CD4-positive, alpha-beta T cell treated with Interferon gamma for 1 hour (primary cell): ENCODE data around the gene RASSF9.

Experiments used
- DNase-seq: peaks from one replicate; pipeline ENCODE4 v3.0.0-alpha.2; 2020

Gene RASSF9

DNA sequence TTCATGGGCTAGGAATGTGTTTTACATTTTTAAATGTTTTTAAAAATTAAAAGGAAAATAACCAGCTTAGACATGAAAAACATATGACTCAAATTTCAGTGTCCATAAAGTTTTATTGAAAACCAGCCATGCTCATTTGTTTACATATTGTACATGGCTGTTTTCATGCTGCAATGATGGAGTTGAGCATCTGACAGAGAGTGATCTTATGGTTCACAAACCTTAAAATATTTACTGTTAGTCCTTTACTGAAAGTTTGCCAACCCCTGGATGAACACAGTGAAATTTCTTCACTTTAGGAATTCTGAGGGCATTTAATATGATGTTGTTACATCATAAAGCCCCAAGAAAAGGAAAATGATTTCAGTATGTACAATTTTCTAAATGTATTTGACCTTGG, 16.1 kb downstream of the RASSF9 start:
- DNase-seq, result no peak

GRCh38 chr12:85814741-85815140, 21.5 kb downstream of the RASSF9 start:
- no peak for DNase-seq

DNA sequence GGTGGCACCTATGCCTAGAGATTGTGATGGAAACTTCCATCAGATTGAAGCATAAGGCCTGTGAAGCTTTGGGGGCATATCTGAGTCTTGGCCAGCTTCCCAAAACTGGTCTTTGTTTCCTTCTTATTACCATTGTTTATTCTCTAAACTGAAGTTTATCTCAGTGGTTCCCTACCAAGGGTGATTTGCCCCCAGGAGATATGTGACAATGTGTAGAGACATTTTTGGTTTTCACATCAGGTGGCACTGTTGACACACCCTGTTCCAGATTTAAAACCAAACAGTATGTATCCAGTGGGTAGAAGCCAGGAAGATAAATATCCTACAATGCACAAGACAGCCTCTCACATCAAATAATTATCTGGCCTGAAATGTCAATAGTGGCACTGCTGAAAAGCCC, 22.1 kb downstream of the RASSF9 start:
- no peak for DNase-seq

DNA sequence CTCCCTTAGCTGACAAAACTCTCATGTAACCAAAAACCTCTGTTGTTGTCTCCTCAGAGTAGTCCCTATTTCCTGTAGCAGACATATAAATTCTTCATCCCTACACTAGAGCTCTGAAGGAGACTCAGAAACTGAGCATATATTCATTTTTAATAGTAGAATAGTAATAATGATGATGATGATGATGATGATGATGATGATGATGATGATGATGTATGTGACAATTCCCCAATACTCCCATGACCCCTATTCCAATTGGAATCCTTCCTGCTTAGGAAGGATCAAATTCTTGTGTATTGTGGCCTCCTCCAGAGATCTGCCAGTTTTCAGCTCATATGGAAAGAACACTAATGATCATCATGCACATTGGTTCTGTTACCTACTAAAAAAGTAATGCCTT, 26.7 kb downstream of the RASSF9 start:
- DNase-seq, result no peak

GRCh38 chr12:85807730-85808129, 28.5 kb downstream of the RASSF9 start:
- DNase-seq, result no peak

- DNase-seq, result no peak
Measured at GRCh38 chr12:85805654-85806053, 30.6 kb downstream of the RASSF9 start.

DNA sequence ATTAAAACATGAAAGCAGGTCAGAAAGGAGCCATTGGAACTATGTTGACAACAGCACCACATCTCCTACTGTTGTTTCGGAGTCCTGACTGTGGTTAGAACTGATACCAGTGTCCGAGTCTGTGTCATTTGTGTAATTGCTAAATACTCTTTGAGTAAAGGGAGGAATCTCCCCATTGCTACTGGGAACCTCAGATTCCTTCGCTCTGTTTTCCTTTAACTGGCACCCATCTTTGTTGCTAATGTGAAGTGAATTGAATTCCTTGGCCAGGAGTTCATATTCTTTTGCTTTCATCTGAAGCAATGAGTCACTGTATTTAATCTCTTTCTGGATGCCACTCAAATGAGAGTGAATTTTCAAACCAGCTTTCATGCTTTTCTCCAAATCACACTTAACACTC, 31.5 kb downstream of the RASSF9 start:
- no peak for DNase-seq

- no peak for DNase-seq
Measured at GRCh38 chr12:85803923-85804322, 32.3 kb downstream of the RASSF9 start.

DNA sequence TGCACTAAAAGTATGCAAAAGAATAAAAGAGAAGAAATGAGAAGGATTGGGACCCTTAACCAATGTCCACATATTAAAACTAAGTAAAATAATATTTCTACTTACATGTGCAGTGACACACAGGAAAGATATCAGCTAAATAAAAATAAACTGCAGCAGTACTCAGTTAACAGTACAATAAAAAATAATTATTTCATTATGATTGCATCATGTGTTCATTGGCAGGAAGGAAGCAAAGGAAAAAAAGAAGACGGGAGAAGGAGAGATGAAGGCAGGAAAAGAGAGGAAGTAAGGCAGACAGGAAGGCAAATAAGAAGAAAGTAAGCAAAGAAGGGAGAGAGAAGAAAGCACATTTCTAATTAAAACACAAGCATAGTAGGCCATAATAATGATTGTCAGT, 33.0 kb downstream of the RASSF9 start:
- DNase-seq, result no peak

DNA sequence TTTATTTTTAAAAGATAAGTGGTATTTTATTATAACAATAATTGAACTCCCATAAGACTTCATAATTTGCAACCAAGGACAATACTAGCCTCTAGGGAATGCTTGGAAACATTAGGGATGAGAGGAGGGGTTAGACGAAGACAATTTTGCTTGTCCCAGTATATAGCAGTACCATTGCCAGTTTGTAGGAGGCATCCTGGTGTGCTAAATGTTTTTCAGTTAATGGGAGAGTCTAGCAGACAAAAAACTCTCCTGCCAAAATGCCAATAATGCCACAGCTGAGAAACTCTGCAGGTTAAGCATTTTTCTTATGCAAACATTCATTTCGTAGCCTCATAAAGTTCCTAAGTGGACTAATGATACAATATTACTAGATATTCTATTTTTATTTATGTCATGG, 38.1 kb downstream of the RASSF9 start:
- no peak for DNase-seq

DNA sequence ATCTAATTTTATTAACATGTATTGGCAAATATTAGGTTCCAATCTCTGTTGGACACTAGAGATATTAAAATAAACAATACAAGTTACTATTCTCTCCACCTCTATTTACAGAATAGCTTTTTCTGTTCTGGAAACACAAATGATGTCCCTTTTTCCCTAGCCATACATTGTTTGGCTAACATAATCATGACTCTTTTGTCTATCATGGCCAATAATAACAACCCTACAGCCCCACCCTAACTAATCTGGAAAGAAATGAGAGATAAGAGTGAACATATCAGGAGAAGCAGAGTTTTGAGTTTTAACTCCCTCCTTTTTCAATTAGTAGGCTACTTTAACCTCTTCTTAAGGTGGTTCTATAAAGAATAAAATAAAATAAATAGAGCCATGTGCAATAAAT, 40.2 kb downstream of the RASSF9 start:
- DNase-seq, result no peak

GRCh38 chr12:85794531-85794930, 41.7 kb downstream of the RASSF9 start:
- no peak for DNase-seq

DNA sequence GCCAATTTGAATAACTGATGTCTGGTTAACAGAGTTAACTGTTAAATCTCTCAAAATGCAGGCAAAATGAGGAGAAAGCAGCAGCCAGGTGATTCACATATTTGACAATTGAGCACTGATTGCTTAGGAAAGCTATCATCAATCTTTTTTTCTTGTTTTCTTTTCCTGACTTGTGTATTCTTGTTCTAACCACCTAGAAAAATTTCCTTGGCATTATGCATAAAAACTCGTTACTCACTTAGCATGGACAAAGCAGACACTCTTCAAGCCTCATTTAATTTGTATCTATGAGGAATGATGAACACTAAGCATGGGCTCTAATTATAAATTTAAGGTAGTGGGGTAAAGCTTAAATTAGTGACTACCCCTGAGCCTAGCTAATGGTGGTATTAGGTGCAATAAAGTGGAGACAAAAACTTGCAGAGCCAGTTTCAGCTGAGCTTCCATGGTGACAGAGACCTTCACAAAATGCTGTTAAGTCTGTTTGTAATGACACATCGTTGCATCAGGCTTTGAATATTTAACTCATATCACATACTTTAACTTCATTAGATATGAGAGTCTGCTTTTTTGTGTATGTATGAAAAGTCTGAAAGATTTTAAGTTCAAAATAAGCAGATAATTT, 52.0 kb downstream of the RASSF9 start:
- no peak for DNase-seq

DNA sequence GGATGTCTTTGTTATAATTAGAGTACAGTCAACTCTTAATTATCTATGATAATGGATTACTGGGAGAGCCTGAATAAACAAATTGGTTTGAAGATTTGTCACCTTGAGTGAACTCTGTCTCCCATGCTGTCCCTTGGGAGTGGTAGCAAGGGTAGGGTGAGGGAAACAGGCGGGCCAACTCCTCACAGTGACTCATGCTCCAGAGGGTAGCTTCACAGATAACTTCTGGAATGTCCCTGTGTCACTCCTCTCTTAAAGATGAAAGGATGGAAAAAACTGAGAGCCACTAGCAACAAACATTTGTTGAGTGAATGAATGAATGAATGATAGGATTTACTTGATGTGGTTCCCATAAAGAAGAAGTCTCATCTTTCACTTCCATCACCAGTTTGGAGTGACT, 53.5 kb downstream of the RASSF9 start:
- DNase-seq, result no peak

DNA sequence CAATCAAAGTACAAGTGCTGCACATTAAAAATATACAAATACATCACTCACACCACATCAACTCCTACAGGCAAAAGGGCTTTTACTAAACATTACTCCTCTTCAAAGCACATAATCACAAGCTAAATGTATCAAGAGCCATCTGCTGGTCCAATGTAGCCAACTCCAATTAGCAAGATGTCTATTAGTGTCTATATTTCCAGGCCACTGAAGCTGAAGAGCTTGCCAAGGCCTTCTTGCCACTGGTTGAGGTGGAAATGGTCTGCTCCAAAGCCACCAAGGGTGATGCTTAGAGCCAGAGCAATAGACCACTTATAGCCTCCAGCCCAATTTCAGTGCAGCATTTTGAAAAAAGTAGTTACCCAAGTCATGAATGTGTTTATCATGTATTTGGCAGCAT, 54.4 kb downstream of the RASSF9 start:
- DNase-seq, result no peak

DNA sequence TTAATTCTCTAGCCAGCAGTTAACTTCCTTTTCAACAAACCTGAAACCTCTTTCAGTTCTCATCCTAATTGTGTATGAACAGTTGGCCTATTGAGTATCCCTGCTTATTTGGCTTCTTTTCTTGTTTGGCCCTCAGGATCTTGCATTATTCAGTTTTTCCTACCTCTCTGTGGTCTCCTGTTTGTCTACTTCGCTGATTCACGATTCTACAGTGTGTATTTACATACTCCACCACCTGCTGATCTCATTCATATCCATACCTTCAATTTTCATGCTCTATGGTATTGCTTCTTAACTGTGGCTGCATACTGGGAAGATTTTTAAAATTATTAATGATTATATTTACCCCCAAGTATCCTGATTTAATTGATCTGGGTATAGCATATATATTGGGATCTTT, 56.4 kb downstream of the RASSF9 start:
- DNase-seq, result no peak

DNA sequence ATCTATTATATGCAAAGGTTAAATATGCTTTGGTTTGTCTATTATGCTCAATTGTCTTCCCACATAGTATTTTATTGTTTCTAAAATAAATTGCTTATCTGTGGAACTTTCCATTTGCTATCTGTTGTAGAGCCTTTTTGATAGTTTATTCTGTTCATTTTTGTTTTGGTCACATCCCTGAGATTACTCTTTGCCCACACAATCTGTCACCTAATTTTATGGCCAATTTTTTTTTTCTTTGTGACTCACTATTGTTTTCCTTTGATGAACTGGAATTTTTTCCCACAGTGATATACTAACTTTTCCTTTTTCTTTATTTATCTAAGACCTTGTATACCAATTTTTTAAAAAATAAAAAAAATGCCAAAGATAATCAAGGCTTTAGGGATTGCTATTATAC, 61.1 kb downstream of the RASSF9 start:
- DNase-seq, result no peak

DNA sequence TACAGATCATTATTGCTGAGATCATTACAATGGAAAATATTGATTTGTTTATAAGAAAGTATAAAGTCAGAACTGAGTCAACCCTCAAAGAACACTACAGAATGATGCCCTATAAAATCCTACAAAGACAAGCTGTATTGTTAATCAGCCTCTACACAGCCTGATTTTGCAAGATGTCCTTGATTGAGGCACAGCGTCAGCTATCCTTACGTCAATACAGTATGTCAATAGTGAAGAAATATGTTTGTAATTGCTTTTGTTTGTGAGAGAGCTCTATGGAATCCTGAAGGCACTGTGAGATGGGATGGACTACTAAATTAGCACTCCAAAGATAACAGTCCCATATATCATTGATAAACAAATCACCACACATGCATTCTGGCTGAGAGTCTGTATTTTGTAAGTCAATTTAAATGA, 70.7 kb downstream of the RASSF9 start:
- DNase-seq, result no peak

- DNase-seq, result no peak
Measured at GRCh38 chr12:85759623-85760022, 76.6 kb downstream of the RASSF9 start.

- no peak for DNase-seq
Measured at GRCh38 chr12:85759091-85759490, 77.1 kb downstream of the RASSF9 start.

DNA sequence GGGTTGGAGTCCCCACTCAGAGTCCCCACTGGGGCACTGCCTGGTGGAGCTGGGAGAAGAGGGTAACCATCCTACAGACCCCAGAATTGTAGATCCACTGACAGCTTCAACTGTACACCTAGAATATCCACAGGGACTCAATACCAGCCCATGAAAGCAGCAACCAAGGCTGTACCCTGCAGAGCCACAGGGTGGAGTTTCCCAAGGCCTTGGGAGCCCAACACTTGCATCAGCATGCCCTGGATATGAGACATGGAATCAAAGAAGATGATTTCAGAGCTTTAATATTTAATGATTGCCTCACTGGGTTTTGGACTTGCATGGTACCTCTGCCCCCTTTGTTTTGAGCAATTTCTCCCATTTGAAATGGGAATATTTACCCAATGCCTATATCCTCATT, 80.4 kb downstream of the RASSF9 start:
- DNase-seq, result no peak
